Thoracic aorta (tissue), 2 donors: ENCODE results near the gene GAS6. TPM values are rescaled to one million over a fixed set of nuclear protein-coding genes. Genes with fewer than 3 reads are reported as not detected.

Source experiments
- ATAC-seq: fragments of 150-250 bp; one replicate; pipeline ENCODE4 v1.8.0; 2017; ENCODE audit warnings: low read depth; ENCODE audit not compliant: insufficient number of reproducible peaks, low FRiP score
- DNase-seq: peaks from one replicate; pipeline ENCODE4 v3.0.0-alpha.2; 2020; ENCODE audit warnings: low spot score
- H3K27ac ChIP-seq, 2 donors: fragments of 200-600 bp; sonication (generic); 1 replicate in 1 of 2; 2 replicates in 1 of 2; pipeline ENCODE4 v1.5.1; 2016; ENCODE audit warnings: mild to moderate bottlenecking in 2 of 2, moderate library complexity in 2 of 2
- H3K27me3 ChIP-seq: fragments of 200-600 bp; sonication (generic); replicated peaks from 2 replicates; pipeline ENCODE4 v1.6.0; 2016; ENCODE audit warnings: mild to moderate bottlenecking; ENCODE audit not compliant: insufficient read depth
- H3K36me3 ChIP-seq: fragments of 200-600 bp; sonication (generic); one replicate; pipeline ENCODE4 v1.5.1; 2016
- H3K4me1 ChIP-seq, 2 donors: fragments of 200-600 bp; sonication (generic); 1 replicate in 1 of 2; 2 replicates in 1 of 2; pipeline versions ENCODE4 v1.5.1 to v1.6.0; 2016; ENCODE audit warnings: low read depth in 2 of 2, mild to moderate bottlenecking in 1 of 2; ENCODE audit not compliant: control insufficient read depth in 1 of 2
- H3K4me3 ChIP-seq: fragments of 200-600 bp; sonication (generic); 2 replicates; pipeline ENCODE4 v1.5.1; 2016; ENCODE audit warnings: mild to moderate bottlenecking
- H3K9me3 ChIP-seq: fragments of 200-600 bp; sonication (generic); 2 replicates; pipeline ENCODE4 v1.5.1; 2016
- CTCF ChIP-seq: fragments of 200-600 bp; sonication (generic); IDR thresholded peaks from one replicate; pipeline ENCODE4 v1.5.1; 2019; ENCODE audit warnings: antibody characterized with exemption
- total RNA-seq, 2 donors: library from RNA; depleted of rRNA; stranded (reverse); fragments of >200 nt; gene quantifications; one replicate each; pipeline versions ENCODE4 v1.1.0 to v1.2.3, GENCODE V29; 2016

The GAS6 gene
- total RNA-seq, 2 donors from 2014 or later: 854 to 1,319 TPM

- Histone ChIP-seq H3K4me1 (peaks cover 18 to 28% of the 10 kb centered on the region in 2 donors), H3K36me3 (no peaks in the 10 kb centered on the region), H3K27me3 (no peaks in the 10 kb centered on the region), H3K9me3 (no peaks in the 10 kb centered on the region), H3K27ac (no peak overlapping the region), H3K4me3 (no peak overlapping the region)
- no peak for TF ChIP-seq CTCF
- ATAC-seq: no peak
- no peak for DNase-seq
Observed at GRCh38 chr13:113865427-113865826, 1.6 kb upstream of the GAS6 start.

GRCh38 chr13:113864273-113864890, 506 bp upstream of the GAS6 start:
- no peak for DNase-seq
- ATAC-seq: no peak
- TF ChIP-seq CTCF: no peak
- H3K27me3 ChIP-seq: no peaks in the 10 kb centered on the region
- peak overlapping the region; percentile 89 to 94 for H3K27ac ChIP-seq
- H3K4me1 ChIP-seq: peaks cover 18 to 36% of the 10 kb centered on the region in 2 donors
- H3K9me3 ChIP-seq: no peaks in the 10 kb centered on the region
- H3K4me3 ChIP-seq: peak overlapping the region; percentile 85
- no peaks in the 10 kb centered on the region for H3K36me3 ChIP-seq

- Histone ChIP-seq H3K27ac (peak overlapping the region; percentile 93 to 94), H3K9me3 (no peaks in the 10 kb centered on the region), H3K4me1 (peaks cover 18 to 39% of the 10 kb centered on the region in 2 donors), H3K4me3 (peak overlapping the region; percentile 85), H3K27me3 (no peaks in the 10 kb centered on the region), H3K36me3 (peaks cover 3% of the 10 kb centered on the region)
- no peak for DNase-seq
- TF ChIP-seq CTCF: no peak
- no peak for ATAC-seq
Observed at GRCh38 chr13:113862931-113863523, 849 bp downstream of the GAS6 start.

- Histone ChIP-seq H3K9me3 (no peaks in the 10 kb centered on the region), H3K4me3 (peak overlapping the region; percentile 85), H3K4me1 (peaks cover 21 to 45% of the 10 kb centered on the region in 2 donors), H3K27ac (peak overlapping the region; percentile 93 to 94), H3K36me3 (peaks cover 3% of the 10 kb centered on the region), H3K27me3 (no peaks in the 10 kb centered on the region)
- peak; percentile 19 for ATAC-seq
- no peak for TF ChIP-seq CTCF
- DNase-seq: no peak
Observed at GRCh38 chr13:113862191-113862930, 1.5 kb downstream of the GAS6 start.

GRCh38 chr13:113861433-113862030, 2.3 kb downstream of the GAS6 start:
- H3K4me1 ChIP-seq: peaks cover 29 to 53% of the 10 kb centered on the region in 2 donors
- peak overlapping the region; percentile 93 to 94 for H3K27ac ChIP-seq
- no peak for DNase-seq
- H3K36me3 ChIP-seq: peaks cover 3% of the 10 kb centered on the region
- peak overlapping the region; percentile 85 for H3K4me3 ChIP-seq
- ATAC-seq: no peak
- no peaks in the 10 kb centered on the region for H3K9me3 ChIP-seq
- no peaks in the 10 kb centered on the region for H3K27me3 ChIP-seq
- no peak for TF ChIP-seq CTCF
